Nephron (organoid): Measurements from ENCODE around the gene ARHGAP22.
A peak's percentile ranks its signal among the peaks of the same experiment; 100 is the strongest.

Source experiments
- H3K27ac Mint-ChIP-seq, 3 experiments: 2 replicates each; pipeline ENCODE4 v1.8.0; 2020; ENCODE audit warnings: mixed read lengths in 3 of 3, mild to moderate bottlenecking in 2 of 3, moderate library complexity in 1 of 3
- H3K27me3 Mint-ChIP-seq: 2 replicates; pipeline ENCODE4 v1.8.0; 2021; ENCODE audit warnings: low read depth, mild to moderate bottlenecking, moderate library complexity, mixed read lengths
- H3K36me3 Mint-ChIP-seq: 2 replicates; pipeline ENCODE4 v1.8.0; 2020; ENCODE audit warnings: low read depth, mixed read lengths
- H3K4me1 Mint-ChIP-seq: 2 replicates; pipeline ENCODE4 v1.8.0; 2020; ENCODE audit warnings: mixed read lengths
- H3K4me3 Mint-ChIP-seq, 3 experiments: 2 replicates each; pipeline ENCODE4 v1.8.0; 2020; ENCODE audit warnings: mild to moderate bottlenecking in 3 of 3, mixed read lengths in 3 of 3, moderate library complexity in 2 of 3
- H3K9me3 Mint-ChIP-seq: 2 replicates; pipeline ENCODE4 v1.8.0; 2020; ENCODE audit warnings: mixed read lengths
- CTCF ChIP-seq, 3 experiments: fragments of 200-600 bp; sonication (generic); IDR thresholded peaks; one replicate each; pipeline ENCODE4 v1.5.0; 2021; ENCODE audit warnings: antibody characterized with exemption in 3 of 3; ENCODE audit not compliant: unreplicated experiment in 3 of 3

ARHGAP22 gene

GRCh38 chr10:48610585-48611093 is 5.8 kb upstream of the ARHGAP22 start:
- Mint-ChIP-seq H3K4me3 (no peak overlapping the region), H3K27me3 (peaks cover 45% of the 10 kb centered on the region), H3K9me3 (peaks cover under 1% of the 10 kb centered on the region), H3K36me3 (no peaks in the 10 kb centered on the region), H3K27ac (no peak overlapping the region), H3K4me1 (no peaks in the 10 kb centered on the region)
- TF ChIP-seq CTCF (IDR thresholded peaks at IDR 0.05; ENCODE audit: unreplicated experiment in 3 of 3) = no peak

GRCh38 chr10:48609899-48610584 is 5.2 kb upstream of the ARHGAP22 start:
- Mint-ChIP-seq H3K27me3 (peaks cover 51% of the 10 kb centered on the region), H3K4me1 (no peaks in the 10 kb centered on the region), H3K27ac (no peak overlapping the region), H3K36me3 (no peaks in the 10 kb centered on the region), H3K4me3 (no peak overlapping the region), H3K9me3 (no peaks in the 10 kb centered on the region)
- no peak for TF ChIP-seq CTCF (IDR thresholded peaks at IDR 0.05; ENCODE audit: unreplicated experiment in 3 of 3)

- H3K27ac Mint-ChIP-seq = no peak overlapping the region
- H3K4me1 Mint-ChIP-seq = no peaks in the 10 kb centered on the region
- H3K4me3 Mint-ChIP-seq = no peak overlapping the region
- H3K27me3 Mint-ChIP-seq = peaks cover 56% of the 10 kb centered on the region
- TF ChIP-seq CTCF (IDR thresholded peaks at IDR 0.05; ENCODE audit: unreplicated experiment in 3 of 3) = no peak
- no peaks in the 10 kb centered on the region for H3K9me3 Mint-ChIP-seq
- no peaks in the 10 kb centered on the region for H3K36me3 Mint-ChIP-seq
These were observed 4.6 kb upstream of the ARHGAP22 start for GRCh38 chr10:48609441-48609840.

DNA sequence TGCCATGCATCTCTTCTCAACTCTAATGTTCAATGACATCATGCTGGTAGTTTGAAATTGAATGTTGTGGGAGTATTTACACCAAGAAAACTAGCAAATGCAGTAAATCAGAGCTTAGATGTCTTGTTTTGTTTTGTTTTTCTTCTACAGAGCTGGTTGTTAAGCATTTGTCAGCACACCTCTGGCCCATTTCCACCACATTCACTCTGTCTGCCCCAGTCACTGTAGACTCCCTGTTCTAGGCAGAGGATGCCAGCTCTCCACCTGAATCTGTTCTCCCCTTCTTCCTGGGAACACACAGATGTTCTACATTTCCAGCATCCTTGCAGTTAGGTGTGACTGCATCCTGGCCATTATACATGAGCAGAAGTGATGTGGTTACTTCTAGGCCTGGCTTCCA is 4.1 kb upstream of the ARHGAP22 start:
- Mint-ChIP-seq H3K4me1 (no peaks in the 10 kb centered on the region), H3K27me3 (peaks cover 60% of the 10 kb centered on the region), H3K9me3 (no peaks in the 10 kb centered on the region), H3K4me3 (no peak overlapping the region), H3K36me3 (no peaks in the 10 kb centered on the region), H3K27ac (no peak overlapping the region)
- no peak for TF ChIP-seq CTCF (IDR thresholded peaks at IDR 0.05; ENCODE audit: unreplicated experiment in 3 of 3)

- Mint-ChIP-seq H3K27ac (no peak overlapping the region), H3K4me1 (no peaks in the 10 kb centered on the region), H3K27me3 (peaks cover 62% of the 10 kb centered on the region), H3K9me3 (no peaks in the 10 kb centered on the region), H3K36me3 (no peaks in the 10 kb centered on the region), H3K4me3 (no peak overlapping the region)
- TF ChIP-seq CTCF (IDR thresholded peaks at IDR 0.05; ENCODE audit: unreplicated experiment in 3 of 3) = peak; percentile 22 to 46 (median 43)
These were observed 3.4 kb upstream of the ARHGAP22 start for GRCh38 chr10:48608279-48608681.
